Thyroid gland (tissue), 4 donors: ENCODE measurements around the gene MAGI2.

Experiments used
- CTCF ChIP-seq, 6 experiments: fragments of 200-600 bp in 3 of 6; fragments of 450-650 bp in 3 of 6; sonication (generic) in 3 of 6; IDR thresholded peaks; one replicate each; pipeline ENCODE4 v1.5.1; 2016 to 2019; ENCODE audit warnings: antibody characterized with exemption in 6 of 6, mild to moderate bottlenecking in 2 of 6, inconsistent platforms in 1 of 6, moderate library complexity in 1 of 6
- POLR2A ChIP-seq, 2 donors: fragments of 450-650 bp; IDR thresholded peaks; one replicate each; pipeline ENCODE4 v1.6.1; 2017; ENCODE audit warnings: antibody characterized with exemption in 2 of 2, mild to moderate bottlenecking in 2 of 2, moderate library complexity in 1 of 2

GRCh38 chr7:79340212-79340611 is 113.3 kb downstream of the MAGI2 start:
- TF ChIP-seq CTCF (IDR thresholded peaks at IDR 0.05): no peak
- no peak for TF ChIP-seq POLR2A (IDR thresholded peaks at IDR 0.05)
